Measurements from ENCODE around the gene TSFM. TPM values are rescaled to one million over a fixed set of nuclear protein-coding genes. Genes with fewer than 3 reads are reported as not detected.

Gene TSFM
- total and polyA plus RNA-seq, 2 of the 13 experiments (the other 11 are each of a cell fraction or from before 2014, with no cell fraction given), result 29.8 to 68.3 TPM

GRCh38 chr12:57845478-57846284 is 63.1 kb downstream of the TSFM start (continued):
- TF ChIP-seq NCOA5 (CRISPR knock-in tag; IDR thresholded peaks at IDR 0.05) (no peak), PLSCR1 (CRISPR knock-in tag; IDR thresholded peaks at IDR 0.05; ENCODE audit: borderline replicate concordance) (no peak), DNMT3B (CRISPR knock-in tag; conservative IDR thresholded peaks at IDR 0.05) (no peak), ZNF549 (CRISPR knock-in tag; IDR thresholded peaks at IDR 0.05) (no peak), POGK (CRISPR knock-in tag; conservative IDR thresholded peaks at IDR 0.05) (no peak; the same call in 1 of the 2 replicates), ZNF766 (CRISPR knock-in tag; IDR thresholded peaks at IDR 0.05; ENCODE audit: borderline replicate concordance) (no peak), MED8 (CRISPR knock-in tag; IDR thresholded peaks at IDR 0.05; ENCODE audit: insufficient replicate concordance) (peak; percentile 52), ZNF556 (CRISPR knock-in tag; IDR thresholded peaks at IDR 0.05; ENCODE audit: borderline replicate concordance) (peak; percentile 54; the same call in 1 of the 2 replicates), ZFP36L2 (CRISPR knock-in tag; IDR thresholded peaks at IDR 0.05) (peak; percentile 73; the same call in 1 of the 2 replicates), ZNF230 (CRISPR knock-in tag; IDR thresholded peaks at IDR 0.05) (no peak), EHMT2 (IDR thresholded peaks at IDR 0.05; ENCODE audit: borderline replicate concordance, low read depth, low read length) (no peak), RXRA (CRISPR knock-in tag; IDR thresholded peaks at IDR 0.05) (peak; percentile 94), ZNF225 (CRISPR knock-in tag; IDR thresholded peaks at IDR 0.05) (peak; percentile 24; the same call in 1 of the 2 replicates), ZNF33B (CRISPR knock-in tag; IDR thresholded peaks at IDR 0.05) (peak; percentile 39; the same call in 1 of the 2 replicates), CBFB (CRISPR knock-in tag; IDR thresholded peaks at IDR 0.05) (peak; percentile 65), ZNF205 (CRISPR knock-in tag; IDR thresholded peaks at IDR 0.05) (peak; percentile 74; the same call in 1 of the 2 replicates), ZNF746 (CRISPR knock-in tag; IDR thresholded peaks at IDR 0.05) (peak; percentile 92), ZBTB37 (CRISPR knock-in tag; IDR thresholded peaks at IDR 0.05) (peak; percentile 50; the same call in 1 of the 2 replicates), IRX3 (CRISPR knock-in tag; IDR thresholded peaks at IDR 0.05; ENCODE audit: borderline replicate concordance, low read depth) (0 out of 2 replicates have a peak, but pooled peaks have one; percentile 66), ZFP36L1 (CRISPR knock-in tag; IDR thresholded peaks at IDR 0.05) (no peak; the same call in 1 of the 2 replicates), POLR2G (IDR thresholded peaks at IDR 0.05; ENCODE audit: low read depth, low read length) (peak; percentile 50)
- TF ChIP-seq, protein P1, sequence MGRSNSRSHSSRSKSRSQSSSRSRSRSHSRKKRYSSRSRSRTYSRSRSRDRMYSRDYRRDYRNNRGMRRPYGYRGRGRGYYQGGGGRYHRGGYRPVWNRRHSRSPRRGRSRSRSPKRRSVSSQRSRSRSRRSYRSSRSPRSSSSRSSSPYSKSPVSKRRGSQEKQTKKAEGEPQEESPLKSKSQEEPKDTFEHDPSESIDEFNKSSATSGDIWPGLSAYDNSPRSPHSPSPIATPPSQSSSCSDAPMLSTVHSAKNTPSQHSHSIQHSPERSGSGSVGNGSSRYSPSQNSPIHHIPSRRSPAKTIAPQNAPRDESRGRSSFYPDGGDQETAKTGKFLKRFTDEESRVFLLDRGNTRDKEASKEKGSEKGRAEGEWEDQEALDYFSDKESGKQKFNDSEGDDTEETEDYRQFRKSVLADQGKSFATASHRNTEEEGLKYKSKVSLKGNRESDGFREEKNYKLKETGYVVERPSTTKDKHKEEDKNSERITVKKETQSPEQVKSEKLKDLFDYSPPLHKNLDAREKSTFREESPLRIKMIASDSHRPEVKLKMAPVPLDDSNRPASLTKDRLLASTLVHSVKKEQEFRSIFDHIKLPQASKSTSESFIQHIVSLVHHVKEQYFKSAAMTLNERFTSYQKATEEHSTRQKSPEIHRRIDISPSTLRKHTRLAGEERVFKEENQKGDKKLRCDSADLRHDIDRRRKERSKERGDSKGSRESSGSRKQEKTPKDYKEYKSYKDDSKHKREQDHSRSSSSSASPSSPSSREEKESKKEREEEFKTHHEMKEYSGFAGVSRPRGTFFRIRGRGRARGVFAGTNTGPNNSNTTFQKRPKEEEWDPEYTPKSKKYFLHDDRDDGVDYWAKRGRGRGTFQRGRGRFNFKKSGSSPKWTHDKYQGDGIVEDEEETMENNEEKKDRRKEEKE (IDR thresholded peaks at IDR 0.05), result no peak
